HG03139 (cell line): Measurements from ENCODE around the gene ITPKB.
"Not testable (repeated sequence)": the region's sequence is repeated elsewhere in the genome, so short reads cannot be mapped to it uniquely, and the experiment has no call there.

Experiments used
- ATAC-seq: cut with Tn5 transposase; IDR thresholded peaks from one replicate; pipeline ENCODE4 v1.9.1; 2021; ENCODE audit not compliant: unreplicated experiment

ITPKB gene

GRCh38 chr1:226627050-226627755 lies 111.9 kb downstream of the ITPKB start:
- no peak for ATAC-seq

DNA sequence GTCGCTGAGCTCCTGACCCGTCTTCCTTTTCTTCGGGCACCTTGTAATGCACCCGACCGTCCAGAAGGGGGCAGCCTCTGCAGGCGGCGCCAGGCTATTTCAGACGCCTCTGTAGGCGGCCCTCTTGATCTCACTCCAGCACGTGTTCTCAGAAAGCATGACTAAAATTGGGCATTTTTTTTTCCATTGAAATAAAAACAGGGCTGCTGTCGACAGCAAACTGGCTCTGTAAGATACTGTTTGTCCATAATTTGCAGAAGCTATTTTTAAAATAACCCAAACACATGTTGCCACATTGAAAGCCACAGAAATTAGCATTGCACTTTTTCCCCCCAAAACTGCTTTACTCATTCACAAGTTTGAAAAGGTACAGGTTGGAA lies 112.5 kb downstream of the ITPKB start:
- no peak for ATAC-seq

- no peak for ATAC-seq
Measured at GRCh38 chr1:226625832-226626576, 113.1 kb downstream of the ITPKB start.

GRCh38 chr1:226625326-226625725 lies 113.8 kb downstream of the ITPKB start:
- ATAC-seq, result no peak

DNA sequence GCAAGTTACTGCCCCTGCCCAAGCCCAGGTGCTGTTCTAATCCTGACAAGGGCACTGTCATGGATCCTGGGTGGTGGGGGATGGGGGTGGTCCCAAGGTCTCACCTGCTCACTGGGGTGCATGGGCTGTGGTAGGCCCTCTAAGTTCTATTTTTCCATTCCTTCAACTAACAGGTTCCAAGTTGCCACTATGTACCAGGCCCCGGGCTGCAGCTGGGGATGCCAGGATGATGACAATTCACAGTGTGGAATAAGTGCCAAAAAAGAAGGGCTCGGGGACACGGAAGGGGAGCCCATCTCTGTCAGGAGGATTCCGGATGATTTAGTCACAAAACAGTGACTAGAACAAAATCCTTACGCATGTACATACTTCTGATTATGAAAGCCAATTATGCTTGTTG lies 114.6 kb downstream of the ITPKB start:
- ATAC-seq, result no peak

DNA sequence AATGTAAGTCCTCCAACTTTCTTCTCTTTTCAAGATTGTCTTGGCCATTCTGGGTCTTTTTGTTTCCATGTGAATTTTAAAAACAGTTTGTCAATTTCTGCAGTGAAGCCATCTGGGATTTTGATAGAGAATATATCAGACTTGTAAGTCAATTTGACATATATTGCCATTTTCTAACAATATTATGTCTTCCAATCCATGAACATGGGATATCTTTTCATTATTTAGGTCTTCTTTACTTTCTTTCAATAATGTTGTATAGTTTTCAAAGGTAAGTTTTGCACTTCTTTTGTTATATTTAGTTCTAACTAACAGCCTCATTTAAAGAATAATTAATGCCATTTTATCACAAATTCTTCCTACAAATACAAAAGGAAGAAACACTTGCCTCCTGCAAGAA lies 117.1 kb downstream of the ITPKB start:
- ATAC-seq, result no peak

DNA sequence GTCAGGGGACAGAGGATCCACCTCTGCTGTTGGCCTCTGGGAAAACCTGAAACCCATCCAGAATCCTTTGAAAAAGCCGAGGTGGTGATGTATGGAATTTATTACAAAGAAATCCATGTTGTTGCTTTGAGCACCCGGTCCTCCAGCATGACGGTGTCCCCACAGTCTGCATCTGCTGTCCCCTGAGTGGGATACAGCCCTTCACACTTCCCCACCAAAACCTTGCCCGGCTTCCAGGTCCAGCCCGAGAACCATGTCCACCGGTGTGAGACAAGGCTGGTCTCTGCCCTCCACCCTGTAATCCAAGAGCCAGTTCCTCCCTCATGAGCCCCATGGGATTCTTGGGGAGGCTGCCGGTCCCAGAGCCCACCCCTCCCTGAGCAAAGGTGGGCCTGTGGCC lies 120.1 kb downstream of the ITPKB start:
- no peak for ATAC-seq

GRCh38 chr1:226618380-226618779 lies 120.7 kb downstream of the ITPKB start:
- ATAC-seq, result no peak

DNA sequence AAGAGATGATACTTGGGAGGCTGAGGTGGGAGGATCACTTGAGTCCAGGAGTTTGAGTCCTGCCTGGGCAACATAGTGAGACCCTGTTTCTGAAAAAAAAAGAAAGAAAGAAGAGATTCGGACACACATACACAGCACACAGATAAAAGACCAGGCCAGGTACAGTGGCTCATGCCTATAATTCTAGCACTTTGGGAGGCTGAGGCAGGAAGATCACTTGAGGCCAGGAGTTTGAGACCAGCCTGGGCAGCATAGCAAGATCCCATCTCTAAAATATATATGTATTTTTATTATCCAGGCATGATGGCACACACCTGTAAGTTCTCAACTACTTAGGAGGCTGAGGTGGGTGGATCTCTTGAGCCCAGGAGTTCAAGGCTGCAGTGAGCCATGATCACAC lies 121.4 kb downstream of the ITPKB start:
- not testable (repeated sequence) for ATAC-seq

GRCh38 chr1:226617109-226617508 lies 122.0 kb downstream of the ITPKB start:
- no peak for ATAC-seq

- no peak for ATAC-seq
Measured at GRCh38 chr1:226616636-226617035, 122.4 kb downstream of the ITPKB start.

DNA sequence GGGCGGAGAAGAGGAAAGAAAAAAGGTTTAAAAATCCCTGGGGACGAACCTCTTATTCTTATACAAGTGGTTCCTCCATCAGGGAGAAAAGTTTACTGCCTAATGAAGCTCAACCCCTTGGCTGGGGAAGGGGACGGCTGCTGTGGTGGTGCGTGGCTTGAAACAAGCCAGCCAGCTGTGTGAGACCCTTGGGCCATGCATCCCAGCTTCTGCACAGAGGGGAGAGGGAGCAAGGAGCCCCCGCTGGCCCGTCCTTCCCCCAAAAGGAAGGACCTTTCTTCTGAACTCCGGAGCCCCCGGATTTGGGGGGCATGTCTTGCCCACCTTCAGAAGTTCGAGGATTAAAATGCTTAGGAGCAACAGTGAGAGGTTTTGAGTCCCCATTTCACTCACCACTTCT lies 123.2 kb downstream of the ITPKB start:
- ATAC-seq, result no peak

DNA sequence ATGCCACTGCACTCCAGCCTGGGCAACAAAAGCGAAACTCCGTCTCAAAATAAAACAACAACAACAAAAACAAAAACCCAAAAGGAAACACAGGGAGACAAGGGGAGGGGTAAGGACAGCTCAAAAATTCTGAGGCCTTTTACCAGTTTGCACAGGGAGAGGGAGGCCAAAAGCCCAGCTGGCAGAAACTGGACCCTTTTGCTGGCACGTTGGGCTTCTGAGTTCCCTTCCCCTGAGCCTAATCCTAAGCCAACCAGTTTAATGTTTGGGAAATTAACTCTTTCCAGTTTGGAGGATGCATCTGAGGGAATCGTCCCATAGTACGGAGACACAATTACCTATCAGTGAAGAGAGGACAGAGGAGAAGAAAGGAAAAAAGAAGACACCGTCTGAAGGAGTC lies 127.1 kb downstream of the ITPKB start:
- ATAC-seq, result not testable (repeated sequence)

- ATAC-seq, result no peak
Measured at GRCh38 chr1:226611301-226611700, 127.8 kb downstream of the ITPKB start.

GRCh38 chr1:226610671-226611070 lies 128.4 kb downstream of the ITPKB start:
- ATAC-seq, result no peak

GRCh38 chr1:226609836-226610455 lies 129.1 kb downstream of the ITPKB start:
- no peak for ATAC-seq

- peak; percentile 61 for ATAC-seq
Measured at GRCh38 chr1:226608699-226609505, 130.2 kb downstream of the ITPKB start.

DNA sequence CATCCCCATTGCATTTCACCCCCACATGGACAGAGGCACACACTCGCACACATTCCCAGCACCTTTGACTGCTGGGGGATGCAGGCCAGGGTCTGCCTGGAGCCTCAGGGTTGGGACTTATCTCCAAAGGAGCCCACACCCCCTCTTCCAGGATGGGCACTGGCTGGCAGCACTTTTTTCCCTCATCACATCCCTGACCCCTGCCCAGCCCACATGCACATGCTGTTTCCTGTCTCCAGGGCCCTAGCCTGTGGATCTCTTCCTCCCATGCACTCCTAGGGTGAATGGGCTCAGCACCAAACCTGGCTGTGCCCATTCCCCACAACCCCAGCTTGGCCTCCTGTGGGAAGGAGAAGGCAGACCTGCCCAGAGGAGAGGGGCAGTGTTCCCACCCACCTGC lies 131.3 kb downstream of the ITPKB start:
- no peak for ATAC-seq

DNA sequence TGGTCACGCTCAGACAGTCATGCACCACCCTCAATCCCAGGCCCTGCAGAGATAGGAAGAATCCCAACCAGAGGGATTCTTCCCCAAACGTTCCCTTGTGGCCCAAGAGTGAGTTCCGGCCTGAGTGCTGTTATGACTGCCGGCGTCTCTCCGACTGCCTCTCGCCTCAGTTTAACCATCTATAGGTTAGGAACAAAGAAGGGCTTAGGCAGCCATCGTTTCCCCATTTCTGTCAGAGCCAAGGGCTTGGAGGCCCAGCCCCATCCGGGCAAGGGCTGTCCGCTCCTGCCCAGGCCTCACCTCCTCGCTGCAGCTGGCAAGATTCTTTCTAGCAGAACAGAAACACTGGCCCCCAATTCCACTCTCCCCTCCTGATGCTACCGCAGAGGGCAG lies 131.8 kb downstream of the ITPKB start:
- no peak for ATAC-seq

- ATAC-seq, result no peak
Measured at GRCh38 chr1:226606311-226607267, 132.5 kb downstream of the ITPKB start.
